GM12801 (cell line): ENCODE results near the gene DACH1.

Experiments used
- TF ChIP-seq, protein P1 (sequence below): IDR thresholded peaks from one replicate; pipeline ENCODE4 v1.5.1; 2011; ENCODE audit warnings: control low read depth; ENCODE audit not compliant: insufficient read length; ENCODE audit errors: extremely low read depth

DACH1 gene

DNA sequence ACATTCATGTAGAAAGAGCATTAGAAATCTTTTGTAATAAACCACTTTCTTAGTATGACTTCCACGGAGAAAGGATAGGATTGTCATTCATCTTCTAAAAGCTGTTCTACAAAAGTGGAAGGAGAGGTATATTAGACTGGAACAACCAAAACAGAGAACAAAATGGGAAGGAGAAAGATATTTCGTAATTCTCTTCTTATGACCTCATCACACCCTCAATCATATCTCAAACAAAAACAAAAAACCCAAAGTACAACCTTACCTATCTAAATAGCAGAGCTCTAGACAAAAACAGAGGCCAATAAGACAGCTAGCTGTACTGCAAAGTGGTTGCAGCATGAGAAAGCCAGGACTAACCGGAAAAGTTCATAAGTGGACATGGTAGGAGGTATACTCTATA lies 46.3 kb downstream of the DACH1 start:
- TF ChIP-seq, protein P1, sequence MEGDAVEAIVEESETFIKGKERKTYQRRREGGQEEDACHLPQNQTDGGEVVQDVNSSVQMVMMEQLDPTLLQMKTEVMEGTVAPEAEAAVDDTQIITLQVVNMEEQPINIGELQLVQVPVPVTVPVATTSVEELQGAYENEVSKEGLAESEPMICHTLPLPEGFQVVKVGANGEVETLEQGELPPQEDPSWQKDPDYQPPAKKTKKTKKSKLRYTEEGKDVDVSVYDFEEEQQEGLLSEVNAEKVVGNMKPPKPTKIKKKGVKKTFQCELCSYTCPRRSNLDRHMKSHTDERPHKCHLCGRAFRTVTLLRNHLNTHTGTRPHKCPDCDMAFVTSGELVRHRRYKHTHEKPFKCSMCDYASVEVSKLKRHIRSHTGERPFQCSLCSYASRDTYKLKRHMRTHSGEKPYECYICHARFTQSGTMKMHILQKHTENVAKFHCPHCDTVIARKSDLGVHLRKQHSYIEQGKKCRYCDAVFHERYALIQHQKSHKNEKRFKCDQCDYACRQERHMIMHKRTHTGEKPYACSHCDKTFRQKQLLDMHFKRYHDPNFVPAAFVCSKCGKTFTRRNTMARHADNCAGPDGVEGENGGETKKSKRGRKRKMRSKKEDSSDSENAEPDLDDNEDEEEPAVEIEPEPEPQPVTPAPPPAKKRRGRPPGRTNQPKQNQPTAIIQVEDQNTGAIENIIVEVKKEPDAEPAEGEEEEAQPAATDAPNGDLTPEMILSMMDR: no peak

DNA sequence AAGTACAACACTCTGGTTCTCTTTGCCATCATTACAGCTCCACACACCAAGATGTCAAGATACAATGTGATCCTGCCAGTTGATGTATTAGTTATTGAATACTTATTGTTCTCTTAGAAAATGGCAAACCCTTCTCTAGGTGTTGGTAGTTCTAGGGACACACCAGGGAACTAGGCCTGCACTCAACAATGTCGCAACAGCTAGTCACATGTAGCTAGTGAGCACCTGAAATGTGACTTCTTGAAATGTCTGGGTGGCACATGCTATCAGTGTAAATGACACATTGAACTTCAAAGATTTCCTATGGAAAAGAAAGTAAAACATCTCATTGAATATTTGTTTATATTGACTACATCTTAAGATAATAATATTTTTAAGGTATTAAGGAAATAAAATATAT lies 49.7 kb downstream of the DACH1 start:
- TF ChIP-seq, protein P1: no peak

DNA sequence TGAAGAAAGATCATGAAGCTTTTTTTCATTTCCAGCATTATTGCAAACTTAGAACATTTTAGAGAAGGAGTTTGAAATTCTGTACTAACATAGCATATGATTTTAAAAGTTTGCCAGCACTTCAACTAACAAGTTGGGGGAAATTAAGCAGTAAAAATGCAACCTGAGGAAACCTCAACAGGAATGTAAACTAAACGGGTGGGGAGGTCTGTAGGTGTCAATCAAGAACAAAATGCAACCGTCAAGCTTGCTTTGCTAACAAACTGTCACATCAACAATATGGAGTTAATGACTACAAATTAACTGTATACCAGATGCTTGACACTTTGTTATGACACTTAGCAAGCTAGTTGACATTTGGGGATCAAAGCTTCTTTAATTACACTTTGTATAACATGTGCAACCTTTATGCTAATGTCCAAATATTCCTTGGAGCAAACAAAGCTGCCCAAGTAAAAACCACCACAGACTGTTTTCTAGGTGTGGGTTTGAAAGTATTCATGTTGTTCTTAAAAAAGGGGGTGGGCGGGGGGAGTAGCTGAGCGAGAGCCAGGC lies 52.1 kb downstream of the DACH1 start:
- TF ChIP-seq, protein P1: no peak

DNA sequence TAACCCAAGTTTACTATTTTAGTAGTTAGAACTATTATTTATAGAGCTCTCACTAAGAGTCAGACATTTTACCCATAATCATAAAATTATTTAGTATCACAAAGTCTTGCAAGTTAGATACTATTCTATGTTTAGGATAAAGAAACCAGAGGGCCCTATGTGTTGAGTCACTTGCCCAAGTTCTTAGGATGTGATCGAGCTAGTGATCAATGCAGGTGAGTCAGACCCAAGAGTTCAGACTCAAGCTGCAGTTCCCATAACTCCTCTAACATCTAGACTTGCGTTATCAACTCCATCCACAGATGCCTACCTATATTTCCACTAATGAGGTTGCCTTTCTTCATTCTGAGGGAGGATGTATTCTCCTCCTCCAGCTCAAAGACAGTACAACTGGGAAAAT lies 53.8 kb downstream of the DACH1 start:
- TF ChIP-seq, protein P1: no peak

DNA sequence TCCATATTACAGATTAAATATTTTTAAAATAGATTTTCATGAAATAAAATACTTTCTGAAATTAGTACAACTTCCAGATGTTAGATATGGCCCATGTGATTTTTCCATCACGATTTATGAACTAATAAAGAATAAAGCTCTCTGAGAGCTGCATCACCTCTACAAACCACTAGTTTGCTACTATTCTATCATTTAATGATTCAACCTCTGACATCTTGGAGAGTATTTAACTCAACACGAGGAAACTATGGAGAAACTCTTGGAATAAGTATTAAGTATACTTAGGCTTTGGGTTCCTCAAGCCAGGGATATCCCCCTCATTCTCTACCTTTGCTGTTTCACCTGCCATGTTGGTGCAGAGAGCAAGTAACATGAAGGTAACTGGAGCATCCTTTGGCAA lies 55.7 kb downstream of the DACH1 start:
- TF ChIP-seq, protein P1: no peak

DNA sequence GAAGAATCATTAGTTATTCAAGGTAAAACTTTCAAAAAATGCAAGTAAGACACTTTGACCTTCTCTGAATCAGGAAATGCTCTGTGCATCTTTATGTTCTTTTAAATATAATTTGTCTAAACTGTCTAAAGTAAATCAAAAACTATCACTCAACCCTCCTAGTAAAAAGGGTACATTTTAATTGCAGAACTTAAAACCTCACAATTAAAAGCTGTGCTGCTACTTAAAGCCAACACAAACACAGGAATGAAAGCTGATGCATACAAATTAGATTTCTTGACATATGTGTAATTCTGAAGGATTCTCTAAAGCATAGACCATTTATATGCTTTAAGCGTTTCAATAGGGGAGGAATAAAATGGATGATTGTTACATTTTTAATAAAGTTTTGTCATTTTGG lies 58.3 kb downstream of the DACH1 start:
- TF ChIP-seq, protein P1: no peak

DNA sequence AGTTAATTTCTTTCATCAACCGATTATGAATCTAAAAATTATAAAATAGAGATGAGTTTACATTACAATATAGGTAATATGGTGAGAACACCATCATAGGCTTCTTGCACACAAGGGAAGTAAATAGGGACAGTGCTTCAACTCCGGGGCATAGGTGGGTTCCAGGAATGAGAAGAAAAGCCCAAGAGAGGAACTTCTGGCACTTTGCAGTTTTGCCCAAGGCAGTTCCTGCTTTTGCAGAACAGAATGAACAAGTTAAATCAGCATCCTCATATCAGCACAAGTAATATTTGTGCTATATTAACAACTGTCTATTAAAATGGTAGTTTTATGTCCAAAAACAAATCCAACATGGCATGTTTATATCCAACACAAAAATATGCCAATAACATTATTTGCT lies 60.1 kb downstream of the DACH1 start:
- TF ChIP-seq, protein P1: no peak

DNA sequence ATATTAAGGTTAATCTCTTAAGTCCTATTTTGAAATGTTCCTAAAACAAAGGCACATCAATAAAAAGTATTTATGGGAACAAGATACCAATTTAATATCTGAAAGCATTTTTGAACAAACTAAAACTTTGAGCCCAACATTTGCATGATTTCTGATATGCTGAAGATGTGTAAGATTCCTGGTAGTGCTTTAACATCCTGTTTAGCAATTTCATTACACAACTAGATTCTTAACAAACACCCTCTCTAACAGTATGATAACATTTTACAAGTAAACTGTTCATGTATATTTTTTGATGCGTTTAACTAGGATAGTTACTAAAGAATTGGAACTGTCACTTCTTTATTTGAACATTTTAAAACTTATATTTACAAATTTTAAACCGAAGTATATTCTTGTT lies 63.9 kb downstream of the DACH1 start:
- TF ChIP-seq, protein P1: no peak
